Kidney (tissue), 14 donors: ENCODE data around the gene NRG3. TPM values are rescaled to one million over a fixed set of nuclear protein-coding genes. Genes with fewer than 3 reads are reported as not detected.

Experiments used
- DNase-seq, 5 donors: peaks; one replicate each; pipeline ENCODE4 v3.0.0-alpha.2; 2013 to 2020
- FAIRE-seq: peaks from 2 replicates; lab custom pipeline; 2012; peaks lifted over from hg19 to GRCh38; lab: Jason Lieb, UNC
- H3K27ac ChIP-seq, 2 donors: one replicate each; pipeline ENCODE4 v1.7.0; 2013; ENCODE audit warnings: low read depth in 2 of 2, low read length in 2 of 2, inconsistent platforms in 1 of 2
- H3K27me3 ChIP-seq: one replicate; pipeline ENCODE4 v1.7.1; 2013; ENCODE audit warnings: low read length, inconsistent platforms; ENCODE audit not compliant: control insufficient read depth, insufficient read depth
- H3K36me3 ChIP-seq, 3 donors: one replicate each; pipeline versions ENCODE4 v1.7.0 to v1.7.1; 2013; ENCODE audit warnings: low read length in 3 of 3, control low read depth in 1 of 3, inconsistent platforms in 1 of 3; ENCODE audit not compliant: insufficient read depth in 3 of 3, control insufficient read depth in 2 of 3
- H3K4me1 ChIP-seq, 3 donors: one replicate each; pipeline versions ENCODE4 v1.7.0 to v1.7.1; 2013; ENCODE audit warnings: low read length in 3 of 3, inconsistent platforms in 1 of 3, low read depth in 1 of 3; ENCODE audit not compliant: control insufficient read depth in 2 of 3, insufficient read depth in 2 of 3
- H3K4me3 ChIP-seq, 3 donors: one replicate each; pipeline versions ENCODE4 v1.7.0 to v1.8.1; 2013; ENCODE audit warnings: low read length in 3 of 3, control low read depth in 1 of 3, inconsistent platforms in 1 of 3
- H3K9ac ChIP-seq, 3 donors: one replicate each; pipeline versions ENCODE4 v1.7.0 to v1.7.1; 2013; ENCODE audit warnings: low read length in 3 of 3, control low read depth in 1 of 3, inconsistent platforms in 1 of 3
- H3K9me3 ChIP-seq, 3 donors: one replicate each; pipeline versions ENCODE4 v1.7.0 to v1.7.1; 2013; ENCODE audit warnings: low read length in 3 of 3, control low read depth in 1 of 3, inconsistent platforms in 1 of 3; ENCODE audit not compliant: control insufficient read depth in 2 of 3, insufficient read depth in 1 of 3
- intact Hi-C: fragments of 100-400 bp; cut with DNase I; formaldehyde crosslinking; loops from one replicate; pipeline ENCODE4 v1.11.1; 2022
- polyA plus RNA-seq: library from polyadenylated mRNA; stranded (reverse); fragments of 350-450 nt; fragmentation: Illumina TruSeq; extraction: RNeasy Lipid Tissue Mini Kit (QIAGEN cat#74804); gene quantifications from one replicate; pipeline ENCODE4 v1.2.3, GENCODE V29; 2014; ENCODE audit warnings: low read depth, low replicate concordance; ENCODE audit not compliant: insufficient read depth
- total RNA-seq: library from RNA; stranded (reverse); fragmentation: NEBNext Ultra II Directional; extraction: Animal tissue kit (Norgen Biotek cat#: 25700); gene quantifications from one replicate; pipeline ENCODE4 v1.2.1, GENCODE V29; 2021
- TF ChIP-seq, protein P1 (sequence below): IDR thresholded peaks from 3 replicates; pipeline ENCODE4 v1.5.1; 2012; ENCODE audit warnings: mild to moderate bottlenecking, moderate library complexity, borderline replicate concordance; ENCODE audit not compliant: insufficient read depth; ENCODE audit errors: extremely low read depth
- donor health status: control.
- donor health status: control.
- donor health status: control.
- donor health status: control.
- donor health status: control.
- donor health status: DM: yes; HTN: yes; CAD: no.
- donor health status: Normal renal cell carcinoma (clear cell type).

The NRG3 gene
- total and polyA plus RNA-seq, 2 donors from 2014 or later, result 0.62 to 5.4 TPM

DNA sequence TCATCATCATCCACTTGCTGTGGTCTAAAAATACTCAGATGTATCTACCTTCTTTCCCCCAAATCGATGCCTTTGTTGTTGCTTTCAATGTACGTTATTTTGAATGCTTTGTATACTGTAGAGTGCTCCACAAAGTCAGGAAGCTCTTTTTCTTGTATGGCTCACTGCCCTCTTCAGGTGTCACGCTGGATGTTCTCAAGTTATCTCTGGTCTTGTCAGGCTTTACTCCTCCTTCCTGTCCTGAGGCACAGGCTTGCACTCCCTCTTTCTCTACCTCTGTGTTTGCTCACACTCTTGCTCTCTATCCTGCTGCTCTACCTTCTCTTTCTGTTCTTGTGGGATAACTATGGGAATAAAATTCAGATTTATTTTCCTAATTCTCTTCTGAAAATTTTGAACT is 381.3 kb downstream of the NRG3 start:
- Histone ChIP-seq H3K9ac (no peak overlapping the region), H3K4me1 (no peaks in the 10 kb centered on the region), H3K9me3 (no peaks in the 10 kb centered on the region), H3K27ac (no peak overlapping the region), H3K4me3 (no peak overlapping the region), H3K27me3 (no peaks in the 10 kb centered on the region), H3K36me3 (no peaks in the 10 kb centered on the region)
- FAIRE-seq, result no peak
- intact Hi-C loops, result no loop called here
- no peak for DNase-seq
- TF ChIP-seq, protein P1, sequence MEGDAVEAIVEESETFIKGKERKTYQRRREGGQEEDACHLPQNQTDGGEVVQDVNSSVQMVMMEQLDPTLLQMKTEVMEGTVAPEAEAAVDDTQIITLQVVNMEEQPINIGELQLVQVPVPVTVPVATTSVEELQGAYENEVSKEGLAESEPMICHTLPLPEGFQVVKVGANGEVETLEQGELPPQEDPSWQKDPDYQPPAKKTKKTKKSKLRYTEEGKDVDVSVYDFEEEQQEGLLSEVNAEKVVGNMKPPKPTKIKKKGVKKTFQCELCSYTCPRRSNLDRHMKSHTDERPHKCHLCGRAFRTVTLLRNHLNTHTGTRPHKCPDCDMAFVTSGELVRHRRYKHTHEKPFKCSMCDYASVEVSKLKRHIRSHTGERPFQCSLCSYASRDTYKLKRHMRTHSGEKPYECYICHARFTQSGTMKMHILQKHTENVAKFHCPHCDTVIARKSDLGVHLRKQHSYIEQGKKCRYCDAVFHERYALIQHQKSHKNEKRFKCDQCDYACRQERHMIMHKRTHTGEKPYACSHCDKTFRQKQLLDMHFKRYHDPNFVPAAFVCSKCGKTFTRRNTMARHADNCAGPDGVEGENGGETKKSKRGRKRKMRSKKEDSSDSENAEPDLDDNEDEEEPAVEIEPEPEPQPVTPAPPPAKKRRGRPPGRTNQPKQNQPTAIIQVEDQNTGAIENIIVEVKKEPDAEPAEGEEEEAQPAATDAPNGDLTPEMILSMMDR, result no peak

DNA sequence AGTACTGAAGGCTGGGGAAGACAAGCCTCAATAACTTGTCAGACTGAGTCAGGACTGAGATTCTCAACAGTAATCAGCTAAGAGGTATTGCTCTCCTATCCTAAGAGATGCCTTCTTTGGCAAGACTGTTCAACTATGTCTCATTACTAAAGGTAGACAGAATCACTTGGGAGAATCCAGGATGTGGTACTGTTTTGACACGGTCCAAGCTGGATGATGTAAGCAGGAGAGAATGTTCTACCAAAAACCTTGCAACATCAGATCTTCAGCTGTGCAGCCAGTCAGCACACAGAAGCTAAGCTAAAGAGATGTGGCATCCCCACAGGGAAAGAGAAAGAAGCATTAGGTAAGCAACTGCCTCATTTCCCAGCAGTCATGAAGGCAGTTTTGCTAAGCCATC is 391.4 kb downstream of the NRG3 start:
- Histone ChIP-seq H3K27me3 (no peaks in the 10 kb centered on the region), H3K4me3 (no peak overlapping the region), H3K9me3 (no peaks in the 10 kb centered on the region), H3K27ac (no peak overlapping the region), H3K4me1 (no peaks in the 10 kb centered on the region), H3K9ac (no peak overlapping the region), H3K36me3 (no peaks in the 10 kb centered on the region)
- FAIRE-seq, result no peak
- TF ChIP-seq, protein P1, result no peak
- DNase-seq, result no peak
- intact Hi-C loops, result no loop called here

DNA sequence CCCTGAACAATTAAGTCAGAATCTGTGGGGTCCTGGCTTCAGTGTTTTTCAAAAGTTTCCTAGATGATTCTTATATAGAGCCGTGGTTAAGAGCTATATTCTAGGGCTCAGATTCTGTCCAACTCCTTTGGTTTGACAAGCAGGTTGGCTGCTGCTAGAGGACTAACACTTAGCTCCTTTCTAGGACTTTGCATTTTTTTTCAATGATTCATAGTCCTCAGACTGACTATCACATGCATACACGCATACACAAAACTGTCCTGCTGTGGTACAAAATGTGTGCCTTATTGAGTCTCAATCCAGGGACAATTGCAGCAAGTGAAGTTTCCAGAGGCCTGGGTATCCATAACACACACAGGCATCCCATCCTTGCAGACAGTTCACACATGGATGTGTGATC is 392.0 kb downstream of the NRG3 start:
- Histone ChIP-seq H3K9ac (no peak overlapping the region), H3K36me3 (no peaks in the 10 kb centered on the region), H3K4me3 (no peak overlapping the region), H3K4me1 (no peaks in the 10 kb centered on the region), H3K27me3 (no peaks in the 10 kb centered on the region), H3K9me3 (no peaks in the 10 kb centered on the region), H3K27ac (no peak overlapping the region)
- DNase-seq, result no peak
- no peak for FAIRE-seq
- TF ChIP-seq, protein P1, result no peak
- intact Hi-C loops, result no loop called here

DNA sequence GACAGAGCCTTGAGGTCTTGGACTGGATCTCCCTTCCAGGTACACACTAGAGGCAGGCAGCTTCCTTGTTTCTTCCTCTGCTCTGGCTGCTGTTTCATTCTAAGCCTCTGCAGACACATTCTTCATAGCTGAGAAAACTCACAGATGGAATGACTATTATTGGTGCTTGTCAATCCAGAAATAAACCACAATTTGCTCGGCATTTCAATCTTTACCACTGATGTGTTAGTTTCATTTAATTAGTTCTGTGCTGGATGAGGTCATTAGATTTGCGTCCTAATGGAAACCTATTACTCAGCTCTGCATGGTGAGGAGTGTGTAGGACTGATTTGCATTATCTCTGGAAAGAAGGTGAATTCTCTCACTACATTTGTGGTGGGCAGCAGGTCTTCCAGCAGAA is 392.5 kb downstream of the NRG3 start:
- Histone ChIP-seq H3K9ac (no peak overlapping the region), H3K36me3 (no peaks in the 10 kb centered on the region), H3K9me3 (no peaks in the 10 kb centered on the region), H3K4me1 (no peaks in the 10 kb centered on the region), H3K27me3 (no peaks in the 10 kb centered on the region), H3K4me3 (no peak overlapping the region), H3K27ac (no peak overlapping the region)
- intact Hi-C loops, result no loop called here
- no peak for DNase-seq
- no peak for FAIRE-seq
- TF ChIP-seq, protein P1, result no peak
